K562 (cell line): Measurements from ENCODE around the gene SHISA7.

Experiments used
- EGR1 ChIP-seq: fragments of 450-650 bp; conservative IDR thresholded peaks from 2 replicates; pipeline ENCODE4 v1.6.1; 2017; ENCODE audit warnings: mild to moderate bottlenecking
- EP300 ChIP-seq: IDR thresholded peaks from 2 replicates; pipeline ENCODE4 v1.6.1; 2012; ENCODE audit warnings: low read length, improper control_type of control experiment
- GABPA ChIP-seq: fragments of 200-800 bp; sonication (Bioruptor generic); conservative IDR thresholded peaks from 2 replicates; pipeline ENCODE4 v1.6.1; 2016; ENCODE audit warnings: low read depth, missing genetic modification characterization, missing compliant biosample characterization
- MAX ChIP-seq: sonication (generic); formaldehyde crosslinking; IDR thresholded peaks from 2 replicates; pipeline ENCODE4 v1.9.0; 2022; ENCODE audit warnings: mild to moderate bottlenecking, missing genetic modification reagents
- RAD21 ChIP-seq, 2 experiments: fragments of 250-450 bp in 1 of 2; fragments of 450-650 bp in 1 of 2; sonication (Bioruptor Pico) in 1 of 2; formaldehyde crosslinking in 1 of 2; IDR thresholded peaks in 1 of 2; conservative IDR thresholded peaks in 1 of 2; 2 replicates each; pipeline versions ENCODE4 v1.4.0 to v1.8.0; 2020 to 2022; ENCODE audit warnings: mild to moderate bottlenecking in 2 of 2, moderate library complexity in 1 of 2
- SETDB1 ChIP-seq: IDR thresholded peaks from one replicate; pipeline ENCODE4 v1.6.1; 2012; ENCODE audit warnings: low read length, control low read depth, inconsistent platforms
- SP1 ChIP-seq: sonication (generic); formaldehyde crosslinking; IDR thresholded peaks from 2 replicates; pipeline ENCODE4 v1.8.1; 2022; ENCODE audit warnings: mild to moderate bottlenecking, missing genetic modification reagents
- ZNF639 ChIP-seq, 2 experiments: fragments of 200-800 bp in 1 of 2; sonication (Bioruptor generic) in 1 of 2; sonication (generic) in 1 of 2; formaldehyde crosslinking in 1 of 2; IDR thresholded peaks in 1 of 2; conservative IDR thresholded peaks in 1 of 2; 2 replicates each; pipeline versions ENCODE4 v1.5.0 to v1.6.1; 2016 to 2020; ENCODE audit warnings: missing compliant biosample characterization in 1 of 2, missing genetic modification characterization in 1 of 2, missing genetic modification reagents in 1 of 2
- ZNF830 ChIP-seq: fragments of 250-450 bp; sonication (Bioruptor Pico); IDR thresholded peaks from 2 replicates; pipeline ENCODE4 v1.5.0; 2021; ENCODE audit warnings: mild to moderate bottlenecking

- TF ChIP-seq EP300 (no peak), ZNF639 (CRISPR knock-in tag; conservative IDR thresholded peaks at IDR 0.05 in 1 of 2, IDR thresholded peaks at IDR 0.05 in 1 of 2) (no peak), SETDB1 (no peak), EGR1 (no peak), GABPA (tag) (no peak), MAX (CRISPR knock-in tag) (no peak), SP1 (CRISPR knock-in tag) (no peak), ZNF830 (CRISPR knock-in tag) (no peak), RAD21 (CRISPR knock-in tag; conservative IDR thresholded peaks at IDR 0.05 in 1 of 2, IDR thresholded peaks at IDR 0.05 in 1 of 2) (no peak)
Observed at GRCh38 chr19:55419624-55420236, 23.4 kb downstream of the SHISA7 start.
